HG02938 (cell line): ENCODE data around the gene NSMF.

Experiments used
- ATAC-seq: cut with Tn5 transposase; IDR thresholded peaks from one replicate; pipeline ENCODE4 v1.9.1; 2021; ENCODE audit warnings: mild to moderate bottlenecking, moderate library complexity; ENCODE audit not compliant: unreplicated experiment

Gene NSMF

GRCh38 chr9:137433916-137434431 is 25.2 kb downstream of the NSMF start:
- no peak for ATAC-seq

- ATAC-seq: no peak
Observed at GRCh38 chr9:137433349-137433915, 25.7 kb downstream of the NSMF start.

GRCh38 chr9:137432687-137433348 is 26.3 kb downstream of the NSMF start:
- no peak for ATAC-seq

GRCh38 chr9:137431416-137431931 is 27.7 kb downstream of the NSMF start:
- no peak for ATAC-seq

- ATAC-seq: no peak
Observed at GRCh38 chr9:137430723-137431415, 28.3 kb downstream of the NSMF start.

- no peak for ATAC-seq
Observed at GRCh38 chr9:137429974-137430722, 29.0 kb downstream of the NSMF start.

- no peak for ATAC-seq
Observed at GRCh38 chr9:137429546-137429890, 29.6 kb downstream of the NSMF start.

GRCh38 chr9:137428841-137429545 is 30.1 kb downstream of the NSMF start:
- ATAC-seq: no peak

- ATAC-seq: no peak
Observed at GRCh38 chr9:137428311-137428630, 30.9 kb downstream of the NSMF start.

GRCh38 chr9:137427454-137428310 is 31.5 kb downstream of the NSMF start:
- no peak for ATAC-seq

- ATAC-seq: no peak
Observed at GRCh38 chr9:137426018-137426681, 33.0 kb downstream of the NSMF start.

GRCh38 chr9:137423514-137424291 is 35.4 kb downstream of the NSMF start:
- peak; percentile 27 for ATAC-seq

GRCh38 chr9:137422604-137423513 is 36.3 kb downstream of the NSMF start, which contains the start of the genes EXD3 and NOXA1:
Gene EXD3 (minus strand): TSS chr9:137423162. CDS start chr9:137395357, 27,805 bp downstream.
Gene NOXA1 (plus strand): TSS chr9:137423393. CDS start chr9:137423530, 137 bp downstream.
- ATAC-seq: peak; percentile 55

- no peak for ATAC-seq
Observed at GRCh38 chr9:137421838-137422603, 37.1 kb downstream of the NSMF start.

GRCh38 chr9:137417161-137418021 is 41.7 kb downstream of the NSMF start:
- ATAC-seq: no peak
